Coronary artery (tissue), 2 donors: ENCODE data around the gene ACO2.
A peak's percentile ranks its signal among the peaks of the same experiment; 100 is the strongest.
"Not testable (repeated sequence)": the region's sequence is repeated elsewhere in the genome, so short reads cannot be mapped to it uniquely, and the experiment has no call there.

Source experiments
- DNase-seq: peaks from one replicate; pipeline ENCODE4 v3.0.0-alpha.2; 2017; ENCODE audit warnings: low spot score
- H3K27ac ChIP-seq, 2 donors: fragments of 200-600 bp; sonication (generic); one replicate each; pipeline ENCODE4 v1.5.1; 2016 to 2019
- H3K4me3 ChIP-seq: fragments of 200-600 bp; sonication (generic); 2 replicates; pipeline ENCODE4 v1.5.1; 2016; ENCODE audit warnings: mild to moderate bottlenecking, moderate library complexity
- CTCF ChIP-seq: fragments of 200-600 bp; sonication (generic); IDR thresholded peaks from one replicate; pipeline ENCODE4 v1.5.1; 2019; ENCODE audit warnings: antibody characterized with exemption

Gene ACO2

GRCh38 chr22:41563051-41563711, 94.3 kb downstream of the ACO2 start:
- no peak for TF ChIP-seq CTCF
- H3K27ac ChIP-seq = peak overlapping the region; percentile 93 to 100
- DNase-seq = peak; percentile 85
- peak overlapping the region; percentile 86 for H3K4me3 ChIP-seq

DNA sequence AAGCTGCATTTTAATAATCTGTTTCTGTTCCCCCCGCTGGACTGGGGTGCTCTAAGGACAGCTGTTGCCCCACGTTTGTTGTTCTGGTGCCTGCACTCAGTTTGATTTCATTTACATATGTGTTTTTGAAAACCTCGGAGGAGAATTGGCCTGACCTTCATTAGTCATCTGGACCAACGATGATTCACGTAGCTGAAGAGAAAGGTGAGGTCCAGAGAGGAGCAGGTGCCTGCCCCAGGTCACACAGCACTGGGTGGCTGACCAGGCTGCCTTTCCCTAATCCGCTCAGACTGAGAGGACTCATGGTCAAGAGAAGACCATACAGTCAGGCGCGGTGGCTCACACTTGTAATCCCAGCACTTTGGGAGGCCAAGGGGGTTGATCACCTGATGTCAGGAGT, 95.6 kb downstream of the ACO2 start:
- H3K27ac ChIP-seq = peak overlapping the region; percentile 91 to 93
- no peak for DNase-seq
- H3K4me3 ChIP-seq = no peak overlapping the region
- TF ChIP-seq CTCF = no peak

- Histone ChIP-seq H3K27ac (peak overlapping the region; percentile 91 to 93), H3K4me3 (no peak overlapping the region)
- TF ChIP-seq CTCF = no peak
- no peak for DNase-seq
Measured at GRCh38 chr22:41565403-41566054, 96.6 kb downstream of the ACO2 start.

DNA sequence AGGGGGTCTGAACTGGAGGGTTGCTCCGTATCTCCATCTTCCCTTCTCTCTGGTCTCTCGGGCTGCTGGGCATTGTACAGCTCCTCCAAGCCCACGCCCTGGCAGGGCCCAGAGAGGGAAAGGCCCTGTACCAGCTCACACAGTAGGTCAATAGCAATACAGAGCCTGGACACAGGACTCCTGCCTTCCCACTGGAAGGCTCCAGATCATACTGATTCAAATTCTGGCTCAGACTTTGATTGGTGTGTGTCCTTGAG, 98.5 kb downstream of the ACO2 start:
- TF ChIP-seq CTCF = no peak
- no peak for DNase-seq
- H3K4me3 ChIP-seq = no peak overlapping the region
- H3K27ac ChIP-seq = peak overlapping the region; percentile 91 to 93

- peak overlapping the region; percentile 59 to 91 for H3K27ac ChIP-seq
- peak overlapping the region; percentile 28 for H3K4me3 ChIP-seq
- no peak for TF ChIP-seq CTCF
- peak; percentile 83 for DNase-seq
Measured at GRCh38 chr22:41568811-41569210, 99.9 kb downstream of the ACO2 start.

DNA sequence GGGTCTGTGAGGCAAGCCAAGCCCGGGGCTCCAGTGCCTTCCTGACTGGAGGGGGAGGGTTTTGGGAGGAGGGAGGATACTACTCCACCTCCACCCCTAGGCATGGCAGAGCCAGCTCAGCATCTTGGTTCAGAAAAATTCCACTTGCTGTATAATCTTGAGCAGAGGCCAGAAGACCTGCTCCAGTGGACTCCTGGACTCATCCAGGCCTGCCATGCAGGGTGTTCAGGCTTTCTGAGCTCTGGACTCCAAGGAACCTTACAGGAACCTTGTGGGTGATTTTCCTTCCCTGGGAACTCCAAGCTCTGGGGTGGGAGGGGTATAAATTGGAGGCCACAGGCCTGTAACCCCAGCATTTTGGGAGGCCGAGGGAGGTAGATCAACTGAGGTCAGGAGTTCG, 101.3 kb downstream of the ACO2 start:
- Histone ChIP-seq H3K27ac (peak overlapping the region in 1 of 2 donors; percentile 91), H3K4me3 (no peak overlapping the region)
- TF ChIP-seq CTCF = no peak
- no peak for DNase-seq

DNA sequence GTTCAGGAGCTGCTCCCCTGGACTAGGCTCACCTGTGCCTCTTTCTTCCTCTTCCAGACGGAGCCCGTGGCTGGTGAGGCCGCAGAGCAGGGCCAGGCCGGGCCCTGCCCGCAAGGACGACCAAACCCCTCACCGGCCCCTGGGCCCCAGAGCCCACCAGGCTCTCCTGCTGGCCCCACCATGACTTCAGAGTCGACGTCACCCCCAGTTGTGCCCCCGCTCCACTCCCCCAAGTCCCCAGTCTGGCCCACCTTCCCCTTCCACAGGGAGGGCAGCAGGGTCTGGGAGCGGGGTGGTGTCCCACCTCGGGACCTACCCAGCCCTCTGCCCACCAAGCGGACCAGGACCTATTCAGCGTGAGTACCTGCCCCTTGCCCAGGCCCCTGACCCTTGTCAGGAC, 102.9 kb downstream of the ACO2 start:
- no peak overlapping the region for H3K27ac ChIP-seq
- no peak overlapping the region for H3K4me3 ChIP-seq
- no peak for DNase-seq
- no peak for TF ChIP-seq CTCF

DNA sequence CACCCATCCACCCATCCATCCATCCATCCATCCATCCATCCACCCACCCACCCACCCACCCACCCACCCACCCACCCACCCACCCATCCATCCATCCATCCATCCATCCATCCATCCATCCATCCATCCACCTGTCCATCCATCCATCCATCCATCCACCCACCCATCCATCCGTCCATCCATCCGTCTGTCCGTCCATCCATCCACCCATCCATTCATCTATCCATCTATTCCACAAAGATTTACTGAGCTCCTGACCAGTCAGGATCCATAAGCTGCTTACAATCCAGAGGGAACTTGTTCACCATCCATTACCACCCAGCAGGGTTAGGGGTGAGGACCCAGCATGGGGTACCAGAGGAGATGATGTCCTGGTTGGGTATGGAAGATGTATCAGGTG, 103.4 kb downstream of the ACO2 start:
- H3K27ac ChIP-seq, DNase-seq, H3K4me3 ChIP-seq: not testable (repeated sequence)
